Dermis microvascular lymphatic vessel endothelial cell (primary cell): Measurements from ENCODE around the gene RHEX. TPM values are rescaled to one million over a fixed set of nuclear protein-coding genes. Genes with fewer than 3 reads are reported as not detected.

Source experiments
- total RNA-seq: library from RNA; depleted of rRNA; stranded (reverse); fragments of >200 nt; gene quantifications from 2 replicates; pipeline ENCODE4 v1.2.1, GENCODE V29; 2014

Gene RHEX
- total RNA-seq, 1 donor from 2014 or later = not detected

Other genes starting within 250 kb of the RHEX start
- gene SLC41A1, start 240.0 kb upstream of the RHEX start, total RNA-seq = 8.1 and 12.3 TPM in 2 replicates
- gene PM20D1, start 203.0 kb upstream of the RHEX start, total RNA-seq = under 0.01 and 0.25 TPM in 2 replicates
- gene SLC26A9, start 109.7 kb upstream of the RHEX start, total RNA-seq = not detected in 2 replicates
- under 0.01 TPM in 1 of 2 replicates, not detected in the other for gene RAB7B, start 49.8 kb upstream of the RHEX start, total RNA-seq
- not detected in 2 replicates for gene CTSE, start 29.3 kb upstream of the RHEX start, total RNA-seq
- gene AVPR1B, start 64.2 kb downstream of the RHEX start, total RNA-seq = not detected in 2 replicates
- gene FAM72A, start 149.7 kb downstream of the RHEX start, total RNA-seq = 3.9 and 4.2 TPM in 2 replicates
- 56.6 and 67.3 TPM in 2 replicates for gene SRGAP2, start 150.4 kb downstream of the RHEX start, total RNA-seq